SH-SY5Y (cell line): ENCODE measurements around the gene ATP8B4.

Source experiments
- GATA2 ChIP-seq: IDR thresholded peaks from 2 replicates; pipeline ENCODE4 v1.6.1; 2011; ENCODE audit warnings: mild to moderate bottlenecking, low read depth, low read length
- GATA3 ChIP-seq: IDR thresholded peaks from 2 replicates; pipeline ENCODE4 v1.6.1; 2011; ENCODE audit warnings: low read depth, mild to moderate bottlenecking, low read length, moderate library complexity

- TF ChIP-seq GATA3 (no peak), GATA2 (no peak)
Observed at GRCh38 chr15:49904296-49904695, 214.7 kb downstream of the ATP8B4 start.
